Osteoblast (primary cell): ENCODE data around the gene ZNHIT3. TPM values are rescaled to one million over a fixed set of nuclear protein-coding genes. Genes with fewer than 3 reads are reported as not detected.
"Not testable (repeated sequence)": the region's sequence is repeated elsewhere in the genome, so short reads cannot be mapped to it uniquely, and the experiment has no call there.

Experiments
- DNase-seq: peaks from one replicate; pipeline ENCODE4 v3.0.0; 2011; ENCODE audit warnings: low spot score, mixed read lengths; ENCODE audit not compliant: insufficient read length; ENCODE audit errors: missing footprints
- H2AFZ ChIP-seq: 2 replicates; pipeline ENCODE4 v1.6.0; 2011; ENCODE audit warnings: mild to moderate bottlenecking, low read length
- H3K27ac ChIP-seq: 2 replicates; pipeline ENCODE4 v1.5.1; 2011; ENCODE audit warnings: mild to moderate bottlenecking, low read depth, low read length, moderate library complexity
- H3K27me3 ChIP-seq: 2 replicates; pipeline ENCODE4 v1.6.0; 2012; ENCODE audit warnings: mild to moderate bottlenecking, control low read depth, inconsistent platforms, low read length, moderate library complexity; ENCODE audit not compliant: insufficient read depth
- H3K36me3 ChIP-seq: 2 replicates; pipeline ENCODE4 v1.5.1; 2011; ENCODE audit warnings: mild to moderate bottlenecking, low read length, control low read depth, moderate library complexity; ENCODE audit not compliant: insufficient read depth
- H3K4me1 ChIP-seq: 2 replicates; pipeline ENCODE4 v1.5.1; 2011; ENCODE audit warnings: mild to moderate bottlenecking, low read length, control low read depth, moderate library complexity; ENCODE audit not compliant: insufficient read depth
- H3K4me2 ChIP-seq: 2 replicates; pipeline ENCODE4 v1.6.0; 2011; ENCODE audit warnings: mild to moderate bottlenecking, low read length; ENCODE audit not compliant: insufficient read depth
- H3K4me3 ChIP-seq: fragments of 200-600 bp; sonication (generic); 3 replicates; pipeline ENCODE4 v1.5.1; 2012; ENCODE audit warnings: mild to moderate bottlenecking, low read length, inconsistent platforms; ENCODE audit not compliant: insufficient read depth
- H3K79me2 ChIP-seq: 2 replicates; pipeline ENCODE4 v1.6.0; 2012; ENCODE audit warnings: mild to moderate bottlenecking, low read length, control low read depth, inconsistent platforms; ENCODE audit not compliant: insufficient read depth
- H3K9me3 ChIP-seq: 2 replicates; pipeline ENCODE4 v1.5.1; 2011; ENCODE audit warnings: low read depth, low read length, control low read depth
- H4K20me1 ChIP-seq: 2 replicates; pipeline ENCODE4 v1.6.0; 2012; ENCODE audit warnings: mild to moderate bottlenecking, low read length, control low read depth; ENCODE audit not compliant: insufficient read depth
- CTCF ChIP-seq: IDR thresholded peaks from 2 replicates; pipeline ENCODE4 v1.5.1; 2011; ENCODE audit warnings: mild to moderate bottlenecking, low read depth, low read length, moderate library complexity; ENCODE audit errors: extremely low read depth
- total RNA-seq: library from RNA; depleted of rRNA; stranded (reverse); fragments of >200 nt; gene quantifications from 2 replicates; pipeline ENCODE4 v1.2.3, GENCODE V29; 2012

Gene ZNHIT3
- 27.7 and 29.3 TPM in 2 replicates for total RNA-seq

- peaks cover 8% of the 10 kb centered on the region for H4K20me1 ChIP-seq
- H3K4me1 ChIP-seq: peaks cover 14% of the 10 kb centered on the region
- H3K79me2 ChIP-seq: peaks cover 46% of the 10 kb centered on the region
- H2AFZ ChIP-seq: peak within 1 kb of the TSS; percentile 97
- no peak for TF ChIP-seq CTCF
- peak within 1 kb of the TSS; percentile 89 for H3K4me3 ChIP-seq
- H3K4me2 ChIP-seq: peak within 1 kb of the TSS; percentile 92
- peak within 1 kb of the TSS; percentile 43 for H3K27ac ChIP-seq
- H3K36me3 ChIP-seq: peaks cover 6% of the 10 kb centered on the region
- peak; percentile 99 for DNase-seq
- no peaks in the 10 kb centered on the region for H3K9me3 ChIP-seq
- H3K27me3 ChIP-seq: peaks cover 8% of the 10 kb centered on the region
Observed at GRCh38 chr17:36486204-36487194, at the start of gene ZNHIT3. TSS of gene ZNHIT3 (plus strand) at chr17:36486681. CDS start at chr17:36486700, 19 bp downstream.

DNA sequence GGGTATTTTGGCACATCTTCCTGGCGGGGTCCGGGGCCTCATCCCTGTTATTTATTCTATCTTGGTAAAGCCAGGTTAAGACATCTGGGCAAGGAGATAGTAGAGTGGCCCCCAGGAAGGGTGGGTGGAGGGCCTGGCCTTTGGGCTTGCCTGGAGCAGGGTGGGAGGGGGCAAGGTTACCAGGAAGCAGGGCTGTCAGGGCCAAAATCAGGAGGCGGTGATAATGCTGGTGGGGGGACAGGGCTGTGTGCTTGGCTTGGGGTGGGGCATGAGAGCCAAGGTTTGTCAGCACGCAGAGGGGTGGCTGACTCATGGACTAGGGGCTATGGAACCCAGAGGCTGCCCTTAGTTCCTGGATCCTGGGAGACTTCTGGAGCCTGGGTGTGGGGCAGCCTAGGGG is 44.7 kb upstream of the ZNHIT3 start:
- H4K20me1 ChIP-seq, H3K27me3 ChIP-seq, H3K4me3 ChIP-seq, H3K4me1 ChIP-seq, H2AFZ ChIP-seq, DNase-seq, H3K79me2 ChIP-seq, H3K4me2 ChIP-seq, H3K9me3 ChIP-seq, H3K36me3 ChIP-seq, H3K27ac ChIP-seq: not testable (repeated sequence)

DNA sequence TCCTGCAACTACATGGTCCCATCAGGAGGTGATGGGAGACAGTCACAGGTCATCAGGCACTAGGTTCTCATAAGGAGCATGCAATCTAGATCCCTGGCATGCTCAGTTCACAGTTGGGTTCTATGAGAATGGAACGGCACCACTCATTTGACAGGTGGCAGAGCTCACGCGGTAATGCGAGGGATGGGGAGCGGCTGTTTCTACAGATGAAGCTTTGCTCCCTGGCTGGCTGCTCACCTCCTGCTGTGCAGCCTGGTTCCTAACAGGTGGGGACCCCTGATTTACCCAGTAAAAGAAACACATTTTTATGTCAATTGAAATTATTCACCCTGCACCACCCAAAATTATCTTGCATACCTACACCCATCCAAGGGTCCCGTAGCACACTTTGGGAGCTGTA is 42.7 kb upstream of the ZNHIT3 start:
- no peak for TF ChIP-seq CTCF

DNA sequence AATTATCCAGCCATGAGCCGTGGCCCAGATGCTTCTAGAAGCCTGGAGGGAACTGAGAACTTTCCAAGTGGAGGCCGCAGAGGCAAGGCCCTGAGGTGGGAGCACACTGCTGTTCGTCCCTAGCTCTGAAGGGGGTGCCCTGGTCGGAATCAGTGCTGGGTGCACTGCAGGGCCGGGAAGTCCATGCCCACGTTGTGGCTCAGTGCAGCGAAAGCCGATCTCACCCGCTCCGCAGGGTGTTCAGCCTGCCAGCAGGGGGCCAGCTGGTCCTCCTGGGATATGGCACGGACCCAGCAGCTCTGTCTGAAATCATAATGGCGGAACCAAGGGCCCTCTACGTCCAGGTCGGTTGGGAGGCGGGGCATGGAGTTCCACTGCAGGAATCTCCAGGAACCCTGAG is 36.5 kb upstream of the ZNHIT3 start:
- H3K36me3 ChIP-seq, H2AFZ ChIP-seq, DNase-seq, H4K20me1 ChIP-seq, H3K27ac ChIP-seq, H3K27me3 ChIP-seq, H3K79me2 ChIP-seq, H3K4me2 ChIP-seq, H3K4me1 ChIP-seq, H3K4me3 ChIP-seq, H3K9me3 ChIP-seq: not testable (repeated sequence)

More for the DNA sequence above, 42.7 kb upstream of the ZNHIT3 start:
- Histone ChIP-seq H3K4me3 (no peak overlapping the region), H3K4me2 (no peak overlapping the region), H4K20me1 (no peaks in the 10 kb centered on the region), H3K27me3 (no peaks in the 10 kb centered on the region), H3K4me1 (no peaks in the 10 kb centered on the region), H3K79me2 (no peaks in the 10 kb centered on the region), H3K36me3 (no peaks in the 10 kb centered on the region), H3K9me3 (no peaks in the 10 kb centered on the region), H3K27ac (no peak overlapping the region), H2AFZ (no peak overlapping the region)
- no peak for DNase-seq

- H4K20me1 ChIP-seq: not testable (repeated sequence)
Observed at GRCh38 chr17:36452888-36453287, 33.6 kb upstream of the ZNHIT3 start.

GRCh38 chr17:36457701-36458100 is 28.8 kb upstream of the ZNHIT3 start:
- H3K4me2 ChIP-seq, H3K27me3 ChIP-seq, H2AFZ ChIP-seq, H3K79me2 ChIP-seq, H3K4me3 ChIP-seq, H3K27ac ChIP-seq, DNase-seq, H3K36me3 ChIP-seq, H3K4me1 ChIP-seq, H3K9me3 ChIP-seq, H4K20me1 ChIP-seq: not testable (repeated sequence)

More at GRCh38 chr17:36452888-36453287, 33.6 kb upstream of the ZNHIT3 start:
- H3K4me2 ChIP-seq, H3K27me3 ChIP-seq, H3K79me2 ChIP-seq, H3K27ac ChIP-seq, H3K4me1 ChIP-seq, H2AFZ ChIP-seq, DNase-seq, H3K9me3 ChIP-seq, H3K36me3 ChIP-seq, H3K4me3 ChIP-seq: not testable (repeated sequence)
